Esophagus muscularis mucosa (tissue), 4 donors: Measurements from ENCODE around the gene NAGS. TPM values are rescaled to one million over a fixed set of nuclear protein-coding genes. Genes with fewer than 3 reads are reported as not detected.
"Not testable (repeated sequence)": the region's sequence is repeated elsewhere in the genome, so short reads cannot be mapped to it uniquely, and the experiment has no call there.

Experiments used
- DNase-seq: peaks from one replicate; pipeline ENCODE4 v3.0.0-alpha.2; 2017; ENCODE audit errors: extremely low spot score
- H3K27ac ChIP-seq, 4 donors: fragments of 200-600 bp; sonication (generic); replicated peaks in 1 of 4; 1 replicate in 3 of 4; 2 replicates in 1 of 4; pipeline ENCODE4 v1.5.1; 2016 to 2019; ENCODE audit warnings: mild to moderate bottlenecking in 1 of 4
- H3K27me3 ChIP-seq, 4 donors: fragments of 200-600 bp; sonication (generic); one replicate each; pipeline versions ENCODE4 v1.5.1 to v1.6.0; 2016 to 2019
- H3K36me3 ChIP-seq, 4 donors: fragments of 200-600 bp; sonication (generic); one replicate each; pipeline ENCODE4 v1.5.1; 2016 to 2019
- H3K4me1 ChIP-seq, 4 donors: fragments of 200-600 bp; sonication (generic); one replicate each; pipeline ENCODE4 v1.5.1; 2016 to 2019
- H3K4me3 ChIP-seq, 4 donors: fragments of 200-600 bp; sonication (generic); 1 replicate in 2 of 4; 2 replicates in 2 of 4; pipeline ENCODE4 v1.5.1; 2016 to 2019; ENCODE audit warnings: mild to moderate bottlenecking in 4 of 4, moderate library complexity in 1 of 4
- H3K9me3 ChIP-seq, 4 donors: fragments of 200-600 bp; sonication (generic); 1 replicate in 3 of 4; 2 replicates in 1 of 4; pipeline ENCODE4 v1.5.1; 2016 to 2019
- CTCF ChIP-seq, 3 experiments: fragments of 200-600 bp in 2 of 3; fragments of 450-650 bp in 1 of 3; sonication (generic) in 2 of 3; IDR thresholded peaks; one replicate each; pipeline ENCODE4 v1.5.1; 2017 to 2019; ENCODE audit warnings: antibody characterized with exemption in 3 of 3, mild to moderate bottlenecking in 2 of 3, moderate library complexity in 1 of 3
- EP300 ChIP-seq: sonication (generic); formaldehyde crosslinking; IDR thresholded peaks from one replicate; pipeline ENCODE4 v1.6.1; 2017; ENCODE audit warnings: antibody characterized with exemption
- POLR2A ChIP-seq: fragments of 450-650 bp; IDR thresholded peaks from one replicate; pipeline ENCODE4 v1.6.1; 2017; ENCODE audit warnings: antibody characterized with exemption, moderate library complexity, mild to moderate bottlenecking, low read depth
- POLR2AphosphoS5 ChIP-seq, 2 donors: sonication (generic); formaldehyde crosslinking; IDR thresholded peaks; one replicate each; pipeline ENCODE4 v1.6.1; 2017; ENCODE audit warnings: antibody characterized with exemption in 2 of 2
- WGBS: methylation state at CpG from one replicate; pipeline ENCODE4 v1.1.5; 2018; 5-methylcytosine and 5-hydroxymethylcytosine counted together
- intact Hi-C: fragments of 100-400 bp; cut with DNase I; formaldehyde crosslinking; loops from one replicate; pipeline ENCODE4 v1.15.1; 2023
- total RNA-seq, 4 donors: library from RNA; depleted of rRNA; stranded (reverse); fragments of >200 nt; gene quantifications; one replicate each; pipeline versions ENCODE4 v1.1.0 to v1.2.1, GENCODE V29; 2016

NAGS gene
- total RNA-seq, 4 donors from 2014 or later, result 0.83 to 3.4 (median 1.8) TPM

GRCh38 chr17:43962479-43962878 lies 41.9 kb upstream of the NAGS start:
- no peaks in the 10 kb centered on the region for H3K9me3 ChIP-seq
- intact Hi-C loops, result no loop called here
- TF ChIP-seq EP300, result no peak
- no peak for TF ChIP-seq CTCF (IDR thresholded peaks at IDR 0.05)
- TF ChIP-seq POLR2A, result no peak
- TF ChIP-seq POLR2AphosphoS5 (IDR thresholded peaks at IDR 0.05), result no peak
- H3K36me3 ChIP-seq, result no peaks in the 10 kb centered on the region
- no peak overlapping the region for H3K4me3 ChIP-seq
- H3K4me1 ChIP-seq, result peaks cover 0 to 4% (median 0%) of the 10 kb centered on the region in 4 donors
- peaks cover 0 to 28% (median 0%) of the 10 kb centered on the region in 4 donors for H3K27me3 ChIP-seq
- WGBS, result 66% methylated on average over 6 of the region's 7 CpGs
- no peak overlapping the region for H3K27ac ChIP-seq
- DNase-seq, result no peak

DNA sequence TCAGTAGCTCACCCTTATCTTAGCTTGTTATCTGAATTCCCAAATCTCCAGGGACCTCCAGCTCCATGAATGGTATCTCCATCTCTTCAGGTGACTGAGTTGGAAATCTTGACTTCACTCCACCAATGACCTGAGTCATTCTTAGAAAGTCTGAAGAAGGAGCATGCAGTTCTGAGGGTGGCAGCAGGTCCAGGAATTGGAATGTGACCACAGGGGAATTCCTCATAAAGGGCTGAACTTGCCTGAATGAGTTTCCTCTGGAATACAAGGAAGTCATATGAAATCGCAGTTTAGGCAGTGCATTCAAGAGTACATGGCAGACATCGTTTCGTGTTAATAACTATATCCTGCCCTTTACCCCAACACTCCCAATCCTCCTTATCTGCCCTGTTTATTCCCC lies 38.1 kb upstream of the NAGS start:
- Histone ChIP-seq H3K4me3 (no peak overlapping the region), H3K36me3 (no peaks in the 10 kb centered on the region), H3K27ac (no peak overlapping the region), H3K4me1 (peaks cover 0 to 8% (median 0%) of the 10 kb centered on the region in 4 donors), H3K27me3 (peaks cover 0 to 16% (median 0%) of the 10 kb centered on the region in 4 donors), H3K9me3 (no peaks in the 10 kb centered on the region)
- intact Hi-C loops, result no loop called here
- no peak for DNase-seq
- WGBS, result 83% methylated on average over 3 of the region's 3 CpGs
- TF ChIP-seq EP300 (no peak), POLR2A (no peak), POLR2AphosphoS5 (IDR thresholded peaks at IDR 0.05) (no peak), CTCF (IDR thresholded peaks at IDR 0.05) (no peak)

DNA sequence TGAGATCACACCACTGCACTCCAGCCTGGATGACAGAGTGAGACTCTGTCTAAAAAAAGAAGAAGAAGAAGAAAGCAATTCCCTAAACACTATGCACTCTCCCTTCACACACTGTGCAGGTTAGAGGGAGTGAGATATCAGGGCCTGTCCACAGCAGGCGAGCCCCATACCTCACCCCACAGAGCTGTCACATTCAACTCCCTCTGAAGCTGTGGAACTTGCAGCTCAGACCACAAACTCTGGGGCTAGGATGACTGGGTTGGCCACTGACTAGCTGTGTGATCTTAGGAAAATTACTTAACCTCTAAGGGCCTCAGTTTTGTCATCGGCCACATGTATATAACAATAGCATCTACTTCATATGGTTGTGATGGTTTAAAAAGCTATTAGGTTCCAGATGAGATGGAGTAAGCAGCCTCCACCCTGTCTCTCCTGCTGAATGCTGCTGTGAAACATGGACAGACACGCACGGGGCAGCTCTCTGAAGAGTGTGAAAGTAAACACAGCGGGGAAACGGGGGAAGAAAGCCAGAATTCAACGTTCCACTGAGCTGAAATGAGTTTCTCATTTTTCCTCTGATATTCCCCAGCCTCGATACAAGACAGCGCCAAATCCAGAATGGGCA lies 37.1 kb upstream of the NAGS start:
- WGBS, result 47% methylated on average over 9 of the region's 9 CpGs
- Histone ChIP-seq H3K4me3 (no peak overlapping the region), H3K36me3 (no peaks in the 10 kb centered on the region), H3K4me1 (peaks cover 0 to 8% (median 0%) of the 10 kb centered on the region in 4 donors), H3K27me3 (peaks cover 0 to 10% (median 0%) of the 10 kb centered on the region in 4 donors), H3K9me3 (no peaks in the 10 kb centered on the region), H3K27ac (no peak overlapping the region)
- TF ChIP-seq POLR2A (no peak), EP300 (no peak), POLR2AphosphoS5 (IDR thresholded peaks at IDR 0.05) (no peak)
- no peak for DNase-seq
- intact Hi-C loops, result no loop called here

GRCh38 chr17:43970366-43970765 lies 34.1 kb upstream of the NAGS start:
- Histone ChIP-seq H3K27me3 (peaks cover 0 to 26% (median 0%) of the 10 kb centered on the region in 4 donors), H3K27ac (no peak overlapping the region), H3K4me3 (no peak overlapping the region), H3K36me3 (no peaks in the 10 kb centered on the region), H3K9me3 (no peaks in the 10 kb centered on the region), H3K4me1 (peaks cover 0 to 8% (median 0%) of the 10 kb centered on the region in 4 donors)
- TF ChIP-seq CTCF (IDR thresholded peaks at IDR 0.05) (no peak), POLR2AphosphoS5 (IDR thresholded peaks at IDR 0.05) (no peak), POLR2A (no peak), EP300 (no peak)
- intact Hi-C loops, result no loop called here
- WGBS, result 83% methylated on average over 4 of the region's 4 CpGs
- no peak for DNase-seq

DNA sequence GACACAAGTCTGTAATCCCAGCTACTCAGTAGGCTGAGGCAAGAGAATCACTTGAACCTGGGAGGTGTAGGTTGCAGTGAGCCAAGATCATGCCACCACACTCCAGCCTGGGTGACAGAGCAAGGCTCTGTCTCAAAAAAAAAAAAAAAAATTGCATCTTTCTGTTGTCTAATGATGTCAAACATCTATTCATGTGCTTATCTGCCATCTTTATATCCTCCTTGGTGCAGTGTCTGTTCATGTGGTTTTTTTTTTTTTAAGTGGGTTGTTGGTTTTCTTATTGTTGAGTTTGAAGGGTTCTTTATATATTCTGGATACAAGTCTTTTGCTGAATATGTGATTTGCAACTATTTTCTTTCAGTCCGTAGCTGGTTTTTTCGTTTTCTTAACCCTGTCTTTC lies 33.0 kb upstream of the NAGS start:
- 46% methylated on average over 2 of the region's 2 CpGs for WGBS
- H3K4me1 ChIP-seq, DNase-seq, H3K27ac ChIP-seq, H3K36me3 ChIP-seq, H3K9me3 ChIP-seq, intact Hi-C loops, H3K4me3 ChIP-seq: not testable (repeated sequence)
- H3K27me3 ChIP-seq, result peaks cover 0 to 28% (median 0%) of the 10 kb centered on the region in 4 donors

DNA sequence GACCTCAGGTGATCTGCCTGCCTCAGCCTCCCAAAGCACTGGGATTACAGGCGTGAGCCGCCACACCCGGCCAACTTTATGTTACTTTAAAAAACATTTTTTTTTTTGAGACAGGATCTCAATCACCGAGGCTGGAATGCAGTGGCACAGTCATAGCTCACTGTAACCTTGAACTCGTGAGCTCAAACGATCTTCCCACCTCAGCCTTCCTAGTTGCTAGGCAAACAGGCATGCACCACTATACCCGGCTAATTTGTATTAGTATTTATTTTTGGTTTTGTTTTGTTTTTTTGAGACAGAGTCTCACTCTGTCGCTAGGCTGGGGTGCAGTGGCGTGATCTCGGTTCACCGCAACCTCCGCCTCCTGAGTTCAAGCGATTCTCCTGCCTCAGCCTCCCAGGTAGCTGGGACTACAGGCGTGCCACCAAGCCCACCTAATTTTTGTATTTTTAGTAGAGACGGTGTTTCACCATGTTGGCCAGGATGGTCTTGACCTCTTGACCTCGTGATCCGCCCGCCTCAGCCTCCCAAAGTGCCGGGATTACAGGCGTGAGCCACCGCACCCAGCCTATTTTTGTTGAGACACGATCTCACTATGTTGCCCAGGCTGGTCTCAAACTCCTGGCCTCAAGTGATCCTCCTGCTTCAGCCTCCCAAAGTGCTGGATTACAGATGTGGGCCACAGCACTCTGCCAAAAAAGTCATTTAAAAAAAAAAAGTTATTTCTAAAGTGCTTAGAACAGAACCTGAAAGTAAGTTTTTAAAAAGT lies 31.8 kb upstream of the NAGS start:
- H3K4me1 ChIP-seq, H3K36me3 ChIP-seq, intact Hi-C loops, H3K27ac ChIP-seq, DNase-seq, H3K9me3 ChIP-seq, H3K4me3 ChIP-seq: not testable (repeated sequence)
- peaks cover 0 to 38% (median 0%) of the 10 kb centered on the region in 4 donors for H3K27me3 ChIP-seq
- WGBS, result 90% methylated on average over 22 of the region's 22 CpGs
